ENCODE results near the gene PPP1CA.

- TF ChIP-seq CTCF (IDR thresholded peaks at IDR 0.05) (no peak), POLR2A (IDR thresholded peaks at IDR 0.05) (peak in 1 of 2 donors; percentile 6)
These were observed 29.2 kb downstream of the PPP1CA start for GRCh38 chr11:67372321-67372992.
